Measurements from ENCODE around the gene MOV10L1.

The MOV10L1 gene

GRCh38 chr22:50153756-50154140 lies 63.9 kb downstream of the MOV10L1 start:
- TF ChIP-seq TAF1 (IDR thresholded peaks at IDR 0.05; ENCODE audit: low read depth) (no peak), CREB1 (IDR thresholded peaks at IDR 0.05; ENCODE audit: low read depth) (no peak)

- TF ChIP-seq EGR1 (IDR thresholded peaks at IDR 0.05) (no peak), REST (IDR thresholded peaks at IDR 0.05; ENCODE audit: low read depth) (no peak), FOXM1 (IDR thresholded peaks at IDR 0.05; ENCODE audit: borderline replicate concordance, low read depth) (no peak), CEBPB (IDR thresholded peaks at IDR 0.05) (no peak), RAD21 (IDR thresholded peaks at IDR 0.05; ENCODE audit: low read depth) (no peak)
Observed at GRCh38 chr22:50157709-50158375, 68.0 kb downstream of the MOV10L1 start.

GRCh38 chr22:50160947-50161346 lies 71.1 kb downstream of the MOV10L1 start:
- TF ChIP-seq ZBTB7A (IDR thresholded peaks at IDR 0.05; ENCODE audit: low read depth) (no peak), USF1 (IDR thresholded peaks at IDR 0.05) (no peak), TAF1 (IDR thresholded peaks at IDR 0.05; ENCODE audit: low read depth) (no peak), MAX (IDR thresholded peaks at IDR 0.05) (no peak), CREB1 (IDR thresholded peaks at IDR 0.05; ENCODE audit: low read depth) (no peak), REST (IDR thresholded peaks at IDR 0.05; ENCODE audit: low read depth) (no peak), YY1 (IDR thresholded peaks at IDR 0.05; ENCODE audit: low read depth) (no peak), FOXM1 (IDR thresholded peaks at IDR 0.05; ENCODE audit: borderline replicate concordance, low read depth) (no peak), EGR1 (IDR thresholded peaks at IDR 0.05) (no peak), TEAD4 (IDR thresholded peaks at IDR 0.05) (no peak), CEBPB (IDR thresholded peaks at IDR 0.05) (no peak), RAD21 (IDR thresholded peaks at IDR 0.05; ENCODE audit: low read depth) (no peak), EP300 (IDR thresholded peaks at IDR 0.05; ENCODE audit: borderline replicate concordance) (no peak), TCF12 (IDR thresholded peaks at IDR 0.05; ENCODE audit: low read depth) (no peak), NFIC (IDR thresholded peaks at IDR 0.05) (no peak)

- no peak for TF ChIP-seq TEAD4 (IDR thresholded peaks at IDR 0.05)
- no peak for TF ChIP-seq YY1 (IDR thresholded peaks at IDR 0.05; ENCODE audit: low read depth)
- no peak for TF ChIP-seq CEBPB (IDR thresholded peaks at IDR 0.05)
- no peak for TF ChIP-seq EP300 (IDR thresholded peaks at IDR 0.05; ENCODE audit: borderline replicate concordance)
- TF ChIP-seq ZBTB7A (IDR thresholded peaks at IDR 0.05; ENCODE audit: low read depth), result no peak
Observed at GRCh38 chr22:50161508-50162390, 71.9 kb downstream of the MOV10L1 start.

GRCh38 chr22:50162391-50162956 lies 72.7 kb downstream of the MOV10L1 start:
- TF ChIP-seq EGR1 (IDR thresholded peaks at IDR 0.05) (no peak), CREB1 (IDR thresholded peaks at IDR 0.05; ENCODE audit: low read depth) (no peak), FOXM1 (IDR thresholded peaks at IDR 0.05; ENCODE audit: borderline replicate concordance, low read depth) (no peak), NFIC (IDR thresholded peaks at IDR 0.05) (no peak), ZBTB7A (IDR thresholded peaks at IDR 0.05; ENCODE audit: low read depth) (no peak), TAF1 (IDR thresholded peaks at IDR 0.05; ENCODE audit: low read depth) (no peak), YY1 (IDR thresholded peaks at IDR 0.05; ENCODE audit: low read depth) (no peak)

GRCh38 chr22:50165436-50166123 lies 75.8 kb downstream of the MOV10L1 start:
- TF ChIP-seq EP300 (IDR thresholded peaks at IDR 0.05; ENCODE audit: borderline replicate concordance) (no peak), ZBTB7A (IDR thresholded peaks at IDR 0.05; ENCODE audit: low read depth) (no peak), TAF1 (IDR thresholded peaks at IDR 0.05; ENCODE audit: low read depth) (no peak), CREB1 (IDR thresholded peaks at IDR 0.05; ENCODE audit: low read depth) (no peak), MAX (IDR thresholded peaks at IDR 0.05) (no peak), NFIC (IDR thresholded peaks at IDR 0.05) (no peak), CEBPB (IDR thresholded peaks at IDR 0.05) (no peak), EGR1 (IDR thresholded peaks at IDR 0.05) (no peak), YY1 (IDR thresholded peaks at IDR 0.05; ENCODE audit: low read depth) (no peak), TCF12 (IDR thresholded peaks at IDR 0.05; ENCODE audit: low read depth) (no peak)
